Stimulated activated naive CD4-positive, alpha-beta T cell (primary cell): ENCODE data around the gene AKR1A1.
A peak's percentile ranks its signal among the peaks of the same experiment; 100 is the strongest.
"Not testable (repeated sequence)": the region's sequence is repeated elsewhere in the genome, so short reads cannot be mapped to it uniquely, and the experiment has no call there.

ENCODE experiments used
- DNase-seq, 6 experiments: peaks; one replicate each; lab custom pipeline; 2025; lab: John Stamatoyannopoulos, UW

The AKR1A1 gene

DNA sequence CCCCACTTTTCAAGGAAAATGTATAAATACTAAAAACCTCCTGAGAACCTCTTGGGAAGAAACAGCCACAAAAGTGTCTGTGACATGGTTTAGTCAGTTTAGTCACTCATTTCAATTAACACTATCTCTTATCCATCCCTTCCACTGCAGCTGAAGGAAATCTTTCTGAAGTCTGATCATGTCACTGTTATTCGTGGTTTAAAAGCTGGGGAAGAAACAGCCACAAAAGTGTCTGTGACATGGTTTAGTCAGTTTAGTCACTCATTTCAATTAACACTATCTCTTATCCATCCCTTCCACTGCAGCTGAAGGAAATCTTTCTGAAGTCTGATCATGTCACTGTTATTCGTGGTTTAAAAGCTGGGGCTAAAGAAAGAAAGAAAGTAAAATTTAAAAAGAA is 27.1 kb upstream of the AKR1A1 start:
- DNase-seq: not testable (repeated sequence)

DNA sequence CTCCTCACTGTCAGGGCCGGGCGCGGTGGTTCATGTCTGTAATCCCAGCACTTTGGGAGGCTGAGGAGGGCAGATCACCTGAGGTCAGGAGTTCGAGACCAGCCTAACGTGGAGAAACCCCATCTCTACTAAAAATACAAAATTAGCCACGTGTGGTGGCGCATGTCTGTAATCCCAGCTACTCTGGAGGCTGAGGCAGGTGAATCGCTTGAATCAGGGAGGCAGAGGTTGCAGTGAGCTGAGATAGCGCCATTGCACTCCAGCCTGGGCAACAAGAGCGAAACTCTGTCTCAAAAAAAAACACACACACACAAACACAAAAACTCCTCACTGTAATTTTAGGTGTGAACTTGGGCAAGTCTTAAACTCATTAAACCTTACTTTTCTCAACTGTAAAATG is 26.7 kb upstream of the AKR1A1 start:
- DNase-seq: not testable (repeated sequence)

GRCh38 chr1:45526135-45526644 is 24.4 kb upstream of the AKR1A1 start:
- no peak for DNase-seq

DNA sequence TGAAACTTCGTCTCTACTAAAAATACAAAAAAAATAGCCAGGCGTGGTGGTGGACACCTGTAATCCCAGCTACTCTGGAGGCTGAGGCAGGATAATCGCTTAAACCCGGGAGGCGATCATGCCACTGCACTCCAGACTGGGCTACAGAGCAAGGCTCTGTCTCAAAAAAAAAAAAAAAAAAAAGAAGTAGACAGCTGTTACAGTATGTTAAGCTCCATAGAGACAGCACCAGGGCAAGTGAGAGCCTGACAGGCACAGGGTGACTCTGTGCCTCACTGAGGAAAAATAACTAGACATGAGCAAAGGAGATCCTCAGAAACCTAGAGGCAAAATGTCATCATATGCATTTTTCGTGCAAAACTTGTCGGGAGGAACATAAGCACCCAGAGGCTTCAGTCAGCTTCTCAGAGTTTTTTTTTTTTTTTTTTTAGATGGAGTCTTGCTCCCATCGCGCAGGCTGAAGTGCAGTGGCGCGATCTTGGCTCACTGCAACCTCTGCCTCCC is 19.9 kb upstream of the AKR1A1 start:
- no peak for DNase-seq

DNA sequence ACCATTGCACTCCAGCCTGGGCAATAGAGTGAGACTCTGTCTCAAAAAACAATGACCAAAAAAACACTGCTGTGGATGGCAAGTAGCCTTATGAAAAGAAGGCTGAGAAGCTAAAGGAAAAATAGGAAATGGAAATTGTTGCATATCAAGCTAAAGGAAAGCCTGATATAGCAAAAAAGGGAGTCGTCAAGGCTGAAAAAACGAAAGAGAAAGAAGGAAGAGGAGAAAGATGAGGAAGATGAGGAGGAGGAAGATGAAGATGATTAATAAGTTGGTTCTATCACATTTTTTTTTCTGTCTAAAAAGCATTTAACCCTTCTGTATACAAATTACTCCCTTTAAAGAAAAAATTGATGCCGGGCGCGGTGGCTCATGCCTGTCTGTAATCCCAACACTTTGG is 18.8 kb upstream of the AKR1A1 start:
- no peak for DNase-seq

GRCh38 chr1:45535988-45536766 is 14.4 kb upstream of the AKR1A1 start:
- no peak for DNase-seq

DNA sequence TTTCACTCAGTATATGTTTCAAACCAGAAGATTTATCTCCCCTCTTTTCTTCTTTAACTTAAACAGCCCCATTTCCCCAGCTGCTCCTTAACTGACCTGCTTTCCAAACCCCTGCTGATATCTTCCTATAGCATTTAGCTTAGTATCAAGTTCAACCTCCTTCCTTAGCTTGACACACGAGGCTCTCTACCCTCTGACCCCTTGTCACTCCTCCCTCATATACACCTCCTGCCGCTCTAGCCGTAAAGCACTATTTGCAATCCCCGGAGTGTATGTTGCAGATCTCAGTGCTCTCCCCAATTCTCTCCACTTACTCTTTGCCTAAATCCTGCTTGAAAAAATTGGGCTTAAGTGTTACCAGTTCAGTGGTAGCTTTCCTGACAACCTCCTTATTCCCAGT is 13.7 kb upstream of the AKR1A1 start:
- DNase-seq: no peak

DNA sequence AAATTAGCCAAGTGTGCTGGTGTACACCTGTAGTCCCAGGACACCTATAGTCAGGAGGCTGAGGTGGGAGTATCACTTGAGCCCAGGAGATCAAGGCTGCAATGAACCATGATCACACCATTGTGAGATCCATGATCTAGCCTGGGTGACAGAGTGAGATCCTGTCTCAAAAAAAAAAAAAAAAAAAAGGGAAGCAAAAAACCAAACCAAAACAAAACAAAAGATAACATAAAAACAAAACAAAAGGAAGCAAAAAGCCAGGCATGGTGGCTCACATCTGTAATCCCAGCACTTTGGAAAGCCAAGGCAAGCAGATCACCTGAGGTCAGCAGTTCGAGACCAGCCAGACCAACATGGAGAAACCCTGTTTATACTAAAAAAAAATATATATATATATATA is 9.4 kb upstream of the AKR1A1 start:
- no peak for DNase-seq

DNA sequence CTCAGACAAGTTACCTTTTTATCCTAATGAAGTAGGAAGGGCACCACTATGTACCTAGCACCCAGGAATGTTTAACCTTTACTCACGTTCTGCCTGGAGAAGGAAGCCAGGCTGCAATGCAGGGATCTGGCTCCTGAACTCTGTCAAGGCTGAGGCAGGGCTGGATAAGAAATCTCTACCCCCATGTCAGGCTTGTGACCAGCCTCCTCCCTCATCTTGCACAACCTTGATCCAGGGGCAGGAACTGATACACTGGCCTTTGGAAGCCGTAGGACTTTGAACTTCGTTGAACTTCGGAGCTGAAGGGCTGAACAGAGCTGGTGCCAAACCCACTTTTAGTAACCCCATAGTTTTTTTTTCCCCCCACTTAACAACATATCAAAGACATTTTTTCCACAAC is 8.0 kb upstream of the AKR1A1 start:
- DNase-seq: no peak

- peak; percentile 50 to 75 (median 66) for DNase-seq
Measured at GRCh38 chr1:45543581-45544417, 6.8 kb upstream of the AKR1A1 start.

GRCh38 chr1:45544530-45544929 is 6.1 kb upstream of the AKR1A1 start:
- DNase-seq: no peak

DNA sequence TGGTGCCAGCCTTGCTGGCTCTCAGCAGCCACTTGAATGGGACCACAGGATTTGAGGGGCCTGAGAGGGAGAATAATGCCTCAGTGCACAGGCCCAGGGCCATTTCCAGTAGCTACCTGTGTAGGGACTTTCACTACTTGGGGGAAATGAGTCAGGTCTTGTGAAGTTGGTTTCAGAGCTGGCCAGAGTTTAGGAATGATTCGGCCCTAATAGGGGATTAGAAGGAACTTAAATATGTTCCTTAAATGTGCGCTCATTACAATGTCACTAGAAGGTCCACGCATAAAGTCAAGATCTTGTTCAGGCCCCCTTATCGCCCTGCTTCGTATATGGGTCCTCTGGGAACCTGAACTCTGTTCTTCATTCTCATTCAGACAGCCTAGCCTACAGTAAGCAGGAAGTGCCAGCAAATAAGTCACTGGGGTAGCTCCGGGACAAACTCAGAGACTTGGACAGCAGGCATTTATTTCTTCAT is 5.6 kb upstream of the AKR1A1 start:
- no peak for DNase-seq

GRCh38 chr1:45545553-45546310 is 4.9 kb upstream of the AKR1A1 start:
- DNase-seq: no peak

- DNase-seq: no peak
Measured at GRCh38 chr1:45551684-45552083, 1.1 kb downstream of the AKR1A1 start.

- DNase-seq: no peak
Measured at GRCh38 chr1:45552331-45552730, 1.7 kb downstream of the AKR1A1 start.

DNA sequence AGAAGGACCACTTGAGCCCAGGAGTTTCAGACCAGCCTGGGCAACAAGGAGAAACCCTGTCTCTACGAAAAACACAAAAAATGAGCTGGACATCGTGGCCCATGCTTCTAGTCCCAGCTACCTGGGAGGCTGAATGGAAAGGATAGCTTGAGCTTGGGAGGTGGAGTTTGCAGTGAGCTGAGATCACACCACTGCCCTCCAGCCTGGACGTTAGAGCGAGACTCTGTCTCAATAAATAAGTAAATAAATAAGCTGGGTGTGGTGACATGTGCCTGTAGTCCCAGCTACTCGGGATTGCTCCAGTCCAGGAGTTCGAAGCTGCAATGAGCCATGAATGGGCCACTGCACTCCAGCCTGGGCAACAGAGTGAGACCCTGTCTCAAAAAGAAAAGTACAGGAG is 3.6 kb downstream of the AKR1A1 start:
- DNase-seq: no peak

DNA sequence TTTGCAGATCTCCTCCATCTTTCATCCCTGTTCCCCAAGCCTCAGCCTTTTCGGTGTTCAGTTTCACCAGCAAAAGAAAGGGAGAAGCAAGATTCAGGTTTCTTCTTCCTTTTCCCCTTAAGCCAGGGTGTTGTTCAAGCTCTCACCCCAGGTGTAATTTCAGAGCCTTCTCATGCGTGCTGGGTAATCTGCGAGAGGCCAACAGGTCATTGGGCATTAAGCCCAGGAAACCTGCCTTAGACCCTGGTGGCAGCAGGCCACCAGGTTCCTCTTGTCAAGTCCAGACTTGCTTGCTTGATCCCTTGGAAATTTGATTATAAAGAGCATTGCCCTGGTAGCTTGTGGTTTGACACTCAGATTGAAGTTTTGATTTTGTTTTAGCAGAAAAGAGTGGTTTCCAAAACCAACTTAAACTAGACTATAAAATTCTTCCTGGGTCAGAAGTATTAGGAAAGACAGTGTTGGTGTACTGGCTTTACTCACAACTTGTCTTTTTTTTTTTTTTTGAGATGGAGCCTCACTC is 6.9 kb downstream of the AKR1A1 start:
- no peak for DNase-seq

DNA sequence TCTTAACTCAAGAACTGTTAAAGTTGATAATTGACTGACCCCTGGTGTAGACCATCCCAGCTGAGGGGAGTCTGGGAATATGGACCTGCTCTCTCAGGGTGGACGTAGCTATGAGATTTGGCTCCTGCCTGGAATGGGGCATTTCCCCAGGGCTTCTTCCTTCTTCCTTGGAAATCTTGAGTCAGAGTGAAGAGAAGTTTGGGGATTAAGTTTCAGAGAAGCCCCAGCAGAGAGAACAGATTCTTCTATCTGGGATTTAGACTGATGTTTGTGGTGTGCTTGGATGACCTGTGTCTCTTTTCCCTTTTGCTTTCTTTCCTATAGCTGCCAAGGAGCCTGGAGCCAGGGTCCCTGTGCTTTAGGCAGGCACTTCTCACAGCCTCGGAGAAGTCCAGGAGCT is 13.2 kb downstream of the AKR1A1 start:
- DNase-seq: no peak

GRCh38 chr1:45566722-45567121 is 16.1 kb downstream of the AKR1A1 start:
- no peak for DNase-seq

- no peak for DNase-seq
Measured at GRCh38 chr1:45567911-45568310, 17.3 kb downstream of the AKR1A1 start.

- DNase-seq: no peak
Measured at GRCh38 chr1:45568421-45568820, 17.8 kb downstream of the AKR1A1 start.

DNA sequence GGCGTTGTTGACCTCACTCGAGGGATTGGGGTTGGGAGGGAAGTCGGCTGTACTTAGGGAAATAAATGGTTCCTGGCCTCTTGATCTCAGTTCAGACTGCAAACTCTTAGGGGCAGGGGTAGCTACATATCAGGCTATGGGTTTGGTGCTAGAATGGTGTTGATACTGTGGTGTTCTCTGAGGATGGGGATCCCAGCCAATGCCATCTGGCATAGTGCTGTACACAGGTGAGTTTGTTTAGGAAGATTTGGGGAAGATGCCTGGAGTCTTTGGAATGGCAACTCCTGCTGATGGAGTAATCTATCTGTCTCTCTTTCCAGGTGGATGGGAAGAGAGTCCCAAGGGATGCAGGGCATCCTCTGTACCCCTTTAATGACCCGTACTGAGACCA is 18.9 kb downstream of the AKR1A1 start:
- DNase-seq: no peak
